Cardiac muscle cell (in vitro differentiated cells and primary cell): ENCODE data around the gene PNPO. TPM values are rescaled to one million over a fixed set of nuclear protein-coding genes. Genes with fewer than 3 reads are reported as not detected.

Source experiments
- DNase-seq, 2 donors: peaks; one replicate each; pipeline versions ENCODE4 v3.0.0 to v3.0.0-alpha.2; 2010 to 2017; ENCODE audit warnings: low read depth in 1 of 2, low spot score in 1 of 2
- H3K27ac ChIP-seq: fragments of 200-600 bp; sonication (generic); 2 replicates; pipeline ENCODE4 v1.5.1; 2016
- H3K27me3 ChIP-seq: fragments of 200-600 bp; sonication (generic); 2 replicates; pipeline ENCODE4 v1.6.0; 2016; ENCODE audit warnings: control low read depth
- H3K36me3 ChIP-seq: fragments of 200-600 bp; sonication (generic); 2 replicates; pipeline ENCODE4 v1.5.1; 2016; ENCODE audit warnings: control low read depth
- H3K4me1 ChIP-seq: fragments of 200-600 bp; sonication (generic); 2 replicates; pipeline ENCODE4 v1.8.1; 2017; ENCODE audit warnings: low read depth, mild to moderate bottlenecking, mixed run types
- H3K4me3 ChIP-seq: fragments of 200-600 bp; sonication (generic); 2 replicates; pipeline ENCODE4 v1.5.1; 2016; ENCODE audit warnings: mild to moderate bottlenecking
- H3K9me3 ChIP-seq: fragments of 200-600 bp; sonication (generic); 2 replicates; pipeline ENCODE4 v1.5.1; 2017; ENCODE audit warnings: low read depth, mild to moderate bottlenecking, control low read depth
- polyA plus RNA-seq: library from polyadenylated mRNA; unstranded; fragments of >200 nt; fragmentation: Nextera tagmentation; extraction: Ambion mirVana; gene quantifications from 2 replicates; pipeline ENCODE4 v1.2.1, GENCODE V29; 2016
- total RNA-seq: library from RNA; depleted of rRNA; stranded (reverse); fragments of >200 nt; gene quantifications from 2 replicates; pipeline ENCODE4 v1.2.3, GENCODE V29; 2016
- TF ChIP-seq, protein P1 (sequence below): IDR thresholded peaks from 2 replicates; pipeline ENCODE4 v1.5.1; 2012; ENCODE audit warnings: low read depth, mild to moderate bottlenecking, low read length

Gene PNPO
- total and polyA plus RNA-seq, 2 experiments from 2014 or later = 11.7 to 12.9 TPM

DNA sequence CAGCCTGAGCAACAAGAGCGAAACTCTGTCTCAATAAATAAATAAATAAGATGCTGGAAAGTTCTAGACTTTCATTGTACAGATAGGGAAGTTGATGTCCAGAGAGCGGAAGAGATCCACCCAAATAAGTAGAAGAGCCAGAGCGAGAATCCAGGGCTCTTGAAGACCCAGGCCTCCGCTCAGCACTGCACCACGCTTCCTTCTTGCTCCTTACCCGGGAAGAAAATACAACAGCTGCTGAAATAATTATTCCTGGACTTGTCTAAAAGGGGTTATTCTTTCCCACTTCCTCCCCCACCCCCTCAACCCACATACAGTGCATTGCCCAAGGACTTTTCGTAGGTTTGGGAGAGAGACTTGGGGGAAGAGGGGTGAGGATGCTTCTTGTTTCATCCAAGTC, 56.2 kb downstream of the PNPO start:
- no peak overlapping the region for H3K27ac ChIP-seq
- peaks cover 22% of the 10 kb centered on the region for H3K4me1 ChIP-seq
- no peaks in the 10 kb centered on the region for H3K36me3 ChIP-seq
- no peaks in the 10 kb centered on the region for H3K27me3 ChIP-seq
- no peaks in the 10 kb centered on the region for H3K9me3 ChIP-seq
- no peak for DNase-seq
- no peak overlapping the region for H3K4me3 ChIP-seq
- TF ChIP-seq, protein P1, sequence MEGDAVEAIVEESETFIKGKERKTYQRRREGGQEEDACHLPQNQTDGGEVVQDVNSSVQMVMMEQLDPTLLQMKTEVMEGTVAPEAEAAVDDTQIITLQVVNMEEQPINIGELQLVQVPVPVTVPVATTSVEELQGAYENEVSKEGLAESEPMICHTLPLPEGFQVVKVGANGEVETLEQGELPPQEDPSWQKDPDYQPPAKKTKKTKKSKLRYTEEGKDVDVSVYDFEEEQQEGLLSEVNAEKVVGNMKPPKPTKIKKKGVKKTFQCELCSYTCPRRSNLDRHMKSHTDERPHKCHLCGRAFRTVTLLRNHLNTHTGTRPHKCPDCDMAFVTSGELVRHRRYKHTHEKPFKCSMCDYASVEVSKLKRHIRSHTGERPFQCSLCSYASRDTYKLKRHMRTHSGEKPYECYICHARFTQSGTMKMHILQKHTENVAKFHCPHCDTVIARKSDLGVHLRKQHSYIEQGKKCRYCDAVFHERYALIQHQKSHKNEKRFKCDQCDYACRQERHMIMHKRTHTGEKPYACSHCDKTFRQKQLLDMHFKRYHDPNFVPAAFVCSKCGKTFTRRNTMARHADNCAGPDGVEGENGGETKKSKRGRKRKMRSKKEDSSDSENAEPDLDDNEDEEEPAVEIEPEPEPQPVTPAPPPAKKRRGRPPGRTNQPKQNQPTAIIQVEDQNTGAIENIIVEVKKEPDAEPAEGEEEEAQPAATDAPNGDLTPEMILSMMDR = no peak

DNA sequence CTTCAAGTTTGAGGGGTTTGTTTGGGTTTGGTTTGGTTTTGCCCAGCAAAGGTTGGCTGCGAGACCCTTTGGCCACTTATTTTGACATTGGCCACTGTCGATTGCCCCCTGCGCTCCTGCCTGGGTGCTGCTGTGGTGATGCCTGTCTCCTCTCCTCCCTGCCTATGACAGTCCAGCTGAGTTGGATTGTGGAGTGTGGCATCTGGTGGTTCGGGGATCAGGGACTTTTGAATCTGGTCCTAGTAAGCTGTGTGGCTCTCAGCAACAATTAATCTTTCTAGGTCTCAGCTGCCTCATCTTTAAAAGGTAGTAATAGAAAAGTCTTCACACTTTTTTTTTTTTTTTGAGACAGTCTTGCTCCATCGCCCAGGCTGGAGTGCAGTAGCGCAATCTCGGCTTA, 56.7 kb downstream of the PNPO start:
- H3K4me1 ChIP-seq = peaks cover 22% of the 10 kb centered on the region
- no peaks in the 10 kb centered on the region for H3K36me3 ChIP-seq
- H3K27ac ChIP-seq = no peak overlapping the region
- H3K9me3 ChIP-seq = no peaks in the 10 kb centered on the region
- no peaks in the 10 kb centered on the region for H3K27me3 ChIP-seq
- no peak overlapping the region for H3K4me3 ChIP-seq
- TF ChIP-seq, protein P1 = no peak
- DNase-seq = no peak

Other genes with a start within 250 kb of the PNPO start
- 112 and 143 TPM in 2 replicates for gene TBKBP1, start 247.4 kb upstream of the PNPO start, total RNA-seq
- gene TBKBP1, start 247.4 kb upstream of the PNPO start, polyA plus RNA-seq = 22.6 and 30.2 TPM in 2 replicates
- 1.0 and 2.9 TPM in 2 replicates for gene TBX21, start 208.3 kb upstream of the PNPO start, total RNA-seq
- gene TBX21, start 208.3 kb upstream of the PNPO start, polyA plus RNA-seq = 0.12 and 1.5 TPM in 2 replicates
- gene OSBPL7, start 119.8 kb upstream of the PNPO start, total RNA-seq = 12.2 and 20.5 TPM in 2 replicates
- gene OSBPL7, start 119.8 kb upstream of the PNPO start, polyA plus RNA-seq = 12.1 and 18.0 TPM in 2 replicates
- gene MRPL10, start 110.0 kb upstream of the PNPO start, total RNA-seq = 79.1 and 87.1 TPM in 2 replicates
- gene MRPL10, start 110.0 kb upstream of the PNPO start, polyA plus RNA-seq = 70.0 and 108 TPM in 2 replicates
- gene LRRC46, start 109.9 kb upstream of the PNPO start, total RNA-seq = 0.46 TPM in 1 of 2 replicates, not detected in the other
- gene LRRC46, start 109.9 kb upstream of the PNPO start, polyA plus RNA-seq = 1.9 and 2.5 TPM in 2 replicates
- gene SCRN2, start 100.3 kb upstream of the PNPO start, total RNA-seq = 101 and 149 TPM in 2 replicates
- 139 and 179 TPM in 2 replicates for gene SCRN2, start 100.3 kb upstream of the PNPO start, polyA plus RNA-seq
- 5.8 and 6.3 TPM in 2 replicates for gene SP6, start 90.4 kb upstream of the PNPO start, total RNA-seq
- gene SP6, start 90.4 kb upstream of the PNPO start, polyA plus RNA-seq = 4.6 and 5.0 TPM in 2 replicates
- 3.7 and 3.9 TPM in 2 replicates for gene SP2, start 45.3 kb upstream of the PNPO start, total RNA-seq
- 6.9 and 10.5 TPM in 2 replicates for gene SP2, start 45.3 kb upstream of the PNPO start, polyA plus RNA-seq
- gene PRR15L, start 16.3 kb downstream of the PNPO start, total RNA-seq = not detected in 2 replicates
- 0.22 TPM in 1 of 2 replicates, not detected in the other for gene PRR15L, start 16.3 kb downstream of the PNPO start, polyA plus RNA-seq
- 81.8 and 121 TPM in 2 replicates for gene CDK5RAP3, start 29.5 kb downstream of the PNPO start, total RNA-seq
- gene CDK5RAP3, start 29.5 kb downstream of the PNPO start, polyA plus RNA-seq = 137 and 158 TPM in 2 replicates
- 10.8 and 14.4 TPM in 2 replicates for gene COPZ2, start 96.2 kb downstream of the PNPO start, total RNA-seq
- gene COPZ2, start 96.2 kb downstream of the PNPO start, polyA plus RNA-seq = 23.5 and 36.1 TPM in 2 replicates
- 96.4 and 122 TPM in 2 replicates for gene NFE2L1, start 106.8 kb downstream of the PNPO start, total RNA-seq
- gene NFE2L1, start 106.8 kb downstream of the PNPO start, polyA plus RNA-seq = 56.0 and 56.7 TPM in 2 replicates
- 62.9 and 102 TPM in 2 replicates for gene CBX1, start 159.9 kb downstream of the PNPO start, total RNA-seq
- 35.9 and 38.3 TPM in 2 replicates for gene CBX1, start 159.9 kb downstream of the PNPO start, polyA plus RNA-seq
- 11.0 and 11.6 TPM in 2 replicates for gene SNX11, start 166.2 kb downstream of the PNPO start, total RNA-seq
- 19.2 and 19.3 TPM in 2 replicates for gene SNX11, start 166.2 kb downstream of the PNPO start, polyA plus RNA-seq